ENCODE results near the gene JAG1.

JAG1 gene

DNA sequence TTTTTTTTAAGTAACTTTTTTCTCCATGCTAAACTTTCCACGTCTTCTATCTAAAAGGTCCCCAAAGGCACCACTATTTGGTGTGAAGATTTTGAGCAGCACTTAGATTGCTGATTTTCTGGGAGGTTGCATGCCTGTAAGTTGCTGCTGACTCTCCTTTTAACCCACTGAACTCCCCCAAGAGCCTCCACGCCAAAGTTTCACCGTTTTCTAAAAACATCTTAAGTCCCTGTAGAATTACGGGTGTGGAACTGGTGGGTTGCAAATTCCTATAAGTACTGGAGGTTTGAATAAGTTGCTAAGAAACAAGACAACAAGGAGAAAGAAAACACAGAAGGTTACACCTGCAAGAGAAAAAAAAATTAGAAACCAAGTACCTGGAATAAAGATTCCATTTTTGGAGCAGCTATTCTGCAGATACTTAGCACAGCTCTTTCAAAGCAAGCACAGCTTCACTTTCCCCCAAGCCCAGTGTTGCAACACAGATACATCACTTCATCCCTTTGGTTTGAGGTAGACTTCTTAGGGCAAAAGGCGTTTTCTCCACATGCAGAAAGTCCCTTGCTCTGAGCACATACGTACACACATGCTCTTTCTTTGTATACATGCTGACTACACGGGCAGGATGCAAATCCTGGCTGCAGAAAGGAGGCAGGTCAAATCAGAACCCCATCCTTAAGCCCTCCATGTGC, 5.0 kb downstream of the JAG1 start:
- no peak for DNase-seq (ENCODE audit: low read depth, low spot score)

DNA sequence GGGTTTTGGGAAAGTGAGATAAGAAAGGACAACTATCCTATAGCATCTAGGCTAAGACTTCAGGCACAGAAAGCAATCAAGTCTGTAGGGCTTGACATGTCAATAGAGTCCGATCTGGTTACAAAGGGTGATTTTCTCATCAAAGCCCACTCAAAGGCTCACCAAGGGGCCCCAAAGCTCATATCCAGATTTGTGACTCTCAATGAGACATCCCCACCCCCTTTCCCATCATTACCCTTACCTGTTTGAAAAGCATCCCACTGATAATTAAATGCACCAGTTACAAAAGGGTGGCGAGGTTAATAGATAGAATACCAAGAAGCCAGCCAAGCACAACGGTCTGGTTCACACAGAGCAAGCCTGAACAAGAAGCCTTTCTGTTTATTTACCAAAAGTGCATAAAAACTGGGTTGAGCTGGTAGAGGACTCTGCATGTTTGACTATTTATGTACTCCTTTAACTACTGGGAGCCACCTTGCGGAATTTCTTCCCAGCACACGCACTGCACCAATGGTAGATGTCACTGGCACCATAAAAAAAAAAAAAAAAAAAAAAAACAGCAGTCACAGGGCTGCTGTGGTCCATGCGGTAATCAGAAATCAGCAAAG, 6.1 kb downstream of the JAG1 start:
- DNase-seq (ENCODE audit: low read depth, low spot score), result no peak

GRCh38 chr20:10667077-10667401, 6.8 kb downstream of the JAG1 start:
- DNase-seq (ENCODE audit: low read depth, low spot score), result no peak

GRCh38 chr20:10666221-10667076, 7.3 kb downstream of the JAG1 start:
- DNase-seq (ENCODE audit: low read depth, low spot score), result no peak

GRCh38 chr20:10665791-10666190, 8.0 kb downstream of the JAG1 start:
- no peak for DNase-seq (ENCODE audit: low read depth, low spot score)

GRCh38 chr20:10665027-10665561, 8.7 kb downstream of the JAG1 start:
- DNase-seq (ENCODE audit: low read depth, low spot score), result no peak

DNA sequence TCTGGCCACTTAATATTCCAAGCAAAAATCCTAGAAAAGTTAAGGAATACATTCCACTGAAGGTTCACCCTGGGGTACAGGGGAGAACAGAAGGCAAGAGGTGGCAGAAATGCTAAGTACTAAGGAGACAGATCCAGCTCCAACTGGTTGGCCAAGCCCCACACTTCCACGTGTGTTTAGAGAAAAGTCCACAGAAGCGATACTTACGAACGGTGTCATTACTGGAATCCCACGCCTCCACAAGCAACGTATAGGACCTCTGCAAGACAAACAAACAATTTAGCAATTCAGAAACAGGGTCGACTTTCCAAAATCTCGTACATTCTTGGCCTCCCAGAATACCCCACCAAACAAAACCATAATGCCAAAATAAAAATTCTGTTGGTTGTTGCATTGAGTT, 10.0 kb downstream of the JAG1 start:
- DNase-seq (ENCODE audit: low read depth, low spot score), result no peak

DNA sequence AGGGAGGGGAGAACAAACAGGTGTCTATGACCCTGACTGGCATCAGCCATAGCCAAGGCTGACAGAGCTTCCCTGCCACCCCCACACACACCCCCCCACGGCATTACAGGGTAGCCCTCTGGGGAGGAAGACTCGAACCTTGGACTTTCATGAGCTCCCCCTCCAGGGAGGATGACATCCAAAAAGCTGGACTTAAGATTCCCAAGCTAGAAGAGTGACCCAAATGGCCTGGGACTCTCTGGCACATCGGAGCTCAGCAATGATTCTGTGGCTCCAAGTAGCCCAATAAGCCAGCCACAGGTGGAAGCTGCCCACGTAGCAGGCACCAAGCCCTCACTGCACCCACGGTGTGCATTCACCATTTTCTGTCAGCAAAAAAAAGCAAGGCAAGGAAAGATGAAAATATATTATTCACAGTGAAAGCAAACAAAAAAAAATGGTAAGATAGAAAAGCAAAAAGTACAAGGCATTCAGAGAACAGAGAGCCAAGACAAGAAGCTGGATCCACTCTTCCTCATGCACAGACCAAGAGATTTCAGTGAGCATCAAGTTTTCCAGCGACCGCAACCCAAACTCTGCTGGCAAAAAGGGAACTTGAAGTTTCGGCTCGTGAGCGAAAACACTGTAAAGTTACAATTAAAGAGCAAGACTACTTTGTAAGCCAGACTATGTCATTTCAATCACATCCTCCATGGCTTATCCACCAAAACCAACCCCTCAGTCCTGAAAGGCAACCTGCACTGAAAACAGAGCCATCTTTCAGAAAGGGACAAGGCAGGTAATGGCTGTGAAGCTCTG, 10.9 kb downstream of the JAG1 start:
- DNase-seq (ENCODE audit: low read depth, low spot score), result no peak

GRCh38 chr20:10662151-10662550, 11.6 kb downstream of the JAG1 start:
- no peak for DNase-seq (ENCODE audit: low read depth, low spot score)

GRCh38 chr20:10661261-10661660, 12.5 kb downstream of the JAG1 start:
- no peak for DNase-seq (ENCODE audit: low read depth, low spot score)

- DNase-seq (ENCODE audit: low read depth, low spot score), result no peak
Observed at GRCh38 chr20:10660661-10661060, 13.1 kb downstream of the JAG1 start.

- DNase-seq (ENCODE audit: low read depth, low spot score), result no peak
Observed at GRCh38 chr20:10659651-10660601, 13.9 kb downstream of the JAG1 start.

DNA sequence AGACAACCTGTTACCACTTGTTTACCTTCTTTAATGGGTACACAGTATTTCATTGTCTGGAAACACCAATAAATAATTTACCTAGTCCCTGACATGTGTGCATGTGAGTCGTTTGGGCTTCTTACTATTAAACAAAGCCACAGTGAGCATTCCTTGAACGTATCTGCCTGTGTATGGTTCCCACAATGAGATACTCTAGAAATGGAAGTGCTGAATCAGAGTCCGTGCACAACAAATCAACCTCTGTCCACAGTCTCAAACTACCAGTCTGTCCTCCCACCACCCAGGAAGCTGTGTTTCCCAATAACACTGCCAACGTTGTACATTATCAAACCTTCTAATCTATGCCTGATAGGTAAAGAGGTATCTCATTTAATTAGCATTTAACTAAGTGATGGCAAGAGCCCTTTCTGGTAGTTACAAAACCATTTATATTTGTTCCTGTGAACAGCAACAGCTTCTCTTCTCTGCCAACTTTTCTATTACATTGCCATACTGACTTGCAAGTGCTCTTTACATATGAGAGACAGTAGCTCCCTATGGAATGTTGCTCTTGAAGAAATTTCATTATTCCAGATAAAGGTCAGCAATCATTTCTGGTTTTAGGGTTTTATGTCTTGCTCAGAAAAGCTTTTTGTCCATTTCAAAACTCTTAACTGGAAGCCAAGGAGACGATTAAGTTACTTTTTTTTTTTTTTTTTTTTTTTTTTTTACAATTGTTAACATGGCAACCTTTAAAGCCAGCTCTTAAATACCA, 14.7 kb downstream of the JAG1 start:
- no peak for DNase-seq (ENCODE audit: low read depth, low spot score)

GRCh38 chr20:10658051-10658823, 15.6 kb downstream of the JAG1 start:
- DNase-seq (ENCODE audit: low read depth, low spot score), result no peak

DNA sequence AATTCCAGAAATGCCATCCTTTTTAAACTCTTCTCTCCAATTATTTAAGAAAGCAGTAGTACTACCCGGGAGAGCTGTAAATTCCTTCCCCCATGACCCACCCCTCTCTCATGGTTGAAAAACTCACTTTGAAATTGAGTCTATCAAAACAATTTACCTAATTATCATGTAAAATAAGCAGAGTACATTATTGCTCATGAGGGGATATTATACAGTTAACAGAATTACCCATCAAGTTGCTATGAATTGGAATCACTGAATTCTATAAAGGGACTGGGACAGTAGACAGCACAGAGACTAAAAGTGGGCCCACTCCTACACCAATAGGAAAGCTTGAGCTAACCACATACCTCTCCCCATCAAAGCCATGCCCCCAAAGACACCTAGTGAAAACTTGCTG, 16.3 kb downstream of the JAG1 start:
- DNase-seq (ENCODE audit: low read depth, low spot score), result no peak

GRCh38 chr20:10655720-10656669, 17.8 kb downstream of the JAG1 start:
- DNase-seq (ENCODE audit: low read depth, low spot score), result no peak

DNA sequence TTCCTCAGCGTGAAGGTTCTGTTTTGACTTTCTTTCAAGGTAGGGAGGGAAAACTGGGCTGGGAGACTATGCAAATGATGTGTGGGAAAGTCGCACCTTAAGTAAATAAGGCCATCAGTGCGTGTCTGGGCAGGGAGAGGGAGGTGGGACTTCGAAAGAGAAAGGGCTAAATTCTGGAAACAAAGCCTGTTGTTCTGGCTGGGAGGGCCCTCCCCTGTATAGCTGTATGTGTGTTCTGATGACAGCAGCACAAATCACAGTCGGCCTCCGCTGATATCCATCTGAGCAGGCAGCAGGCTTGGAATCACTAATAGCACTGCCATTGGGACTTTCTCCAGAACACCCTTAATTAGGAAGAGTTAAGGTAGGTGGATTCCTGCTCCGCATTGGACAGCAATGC, 19.2 kb downstream of the JAG1 start:
- no peak for DNase-seq (ENCODE audit: low read depth, low spot score)

DNA sequence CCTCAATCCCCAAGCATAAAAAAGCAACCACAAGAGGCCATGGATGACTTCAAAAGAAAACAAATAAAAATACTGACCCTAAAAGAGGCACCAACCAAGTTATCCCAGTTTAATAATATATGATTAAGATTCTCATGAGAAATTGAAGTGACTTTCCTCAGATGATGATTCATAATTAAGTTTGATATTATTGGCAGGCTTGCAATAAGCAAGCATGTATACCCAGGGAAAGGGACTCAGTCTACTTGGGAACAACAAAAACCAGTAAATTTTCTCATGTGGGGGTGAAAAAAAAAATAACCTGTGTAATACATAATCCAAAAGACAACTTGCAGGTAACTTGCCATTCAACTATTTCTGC, 19.6 kb downstream of the JAG1 start:
- no peak for DNase-seq (ENCODE audit: low read depth, low spot score)
